Dendritic cell treated with granulocyte-macrophage colony-stimulating factor and Interleukin-4, amounts not matched to agents 40 ng/mL and 50 ng/mL, for 4 days (primary cell): ENCODE data around the gene ATP11B.

Experiments used
- H3K27ac Mint-ChIP-seq: one replicate; pipeline ENCODE4 v1.8.0; 2022; ENCODE audit warnings: mild to moderate bottlenecking, mixed read lengths
- H3K27me3 Mint-ChIP-seq: one replicate; pipeline ENCODE4 v1.8.0; 2022; ENCODE audit warnings: mild to moderate bottlenecking, mixed read lengths
- H3K36me3 Mint-ChIP-seq: one replicate; pipeline ENCODE4 v1.8.0; 2022; ENCODE audit warnings: low read depth, mixed read lengths
- H3K4me1 Mint-ChIP-seq: one replicate; pipeline ENCODE4 v1.8.0; 2022; ENCODE audit warnings: low read depth, mixed read lengths
- H3K4me3 Mint-ChIP-seq: one replicate; pipeline ENCODE4 v1.8.0; 2022; ENCODE audit warnings: mild to moderate bottlenecking, moderate library complexity, mixed read lengths
- H3K9me3 Mint-ChIP-seq: one replicate; pipeline ENCODE4 v1.8.0; 2022; ENCODE audit warnings: mixed read lengths
- intact Hi-C: fragments of 100-400 bp; cut with micrococcal nuclease; formaldehyde crosslinking; loops from one replicate; pipeline ENCODE4 v1.15.0; 2022

ATP11B gene

GRCh38 chr3:182917134-182917533 is 123.8 kb downstream of the ATP11B start:
- Mint-ChIP-seq H3K4me3 (no peak overlapping the region), H3K27me3 (no peaks in the 10 kb centered on the region), H3K36me3 (peaks cover 37% of the 10 kb centered on the region), H3K4me1 (no peaks in the 10 kb centered on the region), H3K27ac (no peak overlapping the region), H3K9me3 (no peaks in the 10 kb centered on the region)
- intact Hi-C loops, result no loop called here

- H3K36me3 Mint-ChIP-seq, result peaks cover 31% of the 10 kb centered on the region
- H3K4me1 Mint-ChIP-seq, result peaks cover 3% of the 10 kb centered on the region
- H3K4me3 Mint-ChIP-seq, result no peak overlapping the region
- H3K27me3 Mint-ChIP-seq, result no peaks in the 10 kb centered on the region
- intact Hi-C loops, result loop anchor here (10.0 kb wide), 1 partner anchor 175 kb away; the partner anchor contains the start of gene MCCC1
- no peak overlapping the region for H3K27ac Mint-ChIP-seq
- no peaks in the 10 kb centered on the region for H3K9me3 Mint-ChIP-seq
These were observed 126.6 kb downstream of the ATP11B start for GRCh38 chr3:182919866-182920357.

GRCh38 chr3:182920515-182921084 is 127.3 kb downstream of the ATP11B start:
- no peaks in the 10 kb centered on the region for H3K27me3 Mint-ChIP-seq
- intact Hi-C loops, result loop anchor here (10.0 kb wide), 1 partner anchor 174 kb away; the partner anchor contains the start of gene MCCC1
- H3K27ac Mint-ChIP-seq, result no peak overlapping the region
- peaks cover 10% of the 10 kb centered on the region for H3K4me1 Mint-ChIP-seq
- peaks cover 29% of the 10 kb centered on the region for H3K36me3 Mint-ChIP-seq
- H3K4me3 Mint-ChIP-seq, result no peak overlapping the region
- H3K9me3 Mint-ChIP-seq, result peaks cover under 1% of the 10 kb centered on the region

GRCh38 chr3:182921665-182922355 is 128.5 kb downstream of the ATP11B start:
- Mint-ChIP-seq H3K4me1 (peaks cover 17% of the 10 kb centered on the region), H3K27ac (no peak overlapping the region), H3K4me3 (no peak overlapping the region), H3K36me3 (peaks cover 36% of the 10 kb centered on the region), H3K9me3 (peaks cover 10% of the 10 kb centered on the region), H3K27me3 (no peaks in the 10 kb centered on the region)
- intact Hi-C loops, result loop anchor here (10.0 kb wide), 1 partner anchor 173 kb away; the partner anchor contains the start of gene MCCC1

GRCh38 chr3:182925330-182925943 is 132.1 kb downstream of the ATP11B start:
- Mint-ChIP-seq H3K4me1 (peaks cover 17% of the 10 kb centered on the region), H3K27me3 (no peaks in the 10 kb centered on the region), H3K9me3 (peaks cover 10% of the 10 kb centered on the region), H3K4me3 (no peak overlapping the region), H3K27ac (peak overlapping the region; percentile 45), H3K36me3 (peaks cover 34% of the 10 kb centered on the region)
- intact Hi-C loops, result loop anchor here (10.0 kb wide), 1 partner anchor 169 kb away; the partner anchor contains the start of gene MCCC1

- H3K4me3 Mint-ChIP-seq, result no peak overlapping the region
- H3K36me3 Mint-ChIP-seq, result peaks cover 32% of the 10 kb centered on the region
- no peaks in the 10 kb centered on the region for H3K27me3 Mint-ChIP-seq
- H3K9me3 Mint-ChIP-seq, result peaks cover 10% of the 10 kb centered on the region
- H3K4me1 Mint-ChIP-seq, result peaks cover 17% of the 10 kb centered on the region
- intact Hi-C loops, result loop anchor here (10.0 kb wide), 1 partner anchor 169 kb away; the partner anchor contains the start of gene MCCC1
- H3K27ac Mint-ChIP-seq, result peak overlapping the region; percentile 45
These were observed 132.6 kb downstream of the ATP11B start for GRCh38 chr3:182925944-182926337.

- Mint-ChIP-seq H3K27me3 (no peaks in the 10 kb centered on the region), H3K27ac (no peak overlapping the region), H3K4me1 (no peaks in the 10 kb centered on the region), H3K36me3 (peaks cover 42% of the 10 kb centered on the region), H3K9me3 (peaks cover 9% of the 10 kb centered on the region), H3K4me3 (no peak overlapping the region)
- intact Hi-C loops, result no loop called here
These were observed 142.5 kb downstream of the ATP11B start for GRCh38 chr3:182935803-182936202.

- H3K4me3 Mint-ChIP-seq, result no peak overlapping the region
- H3K36me3 Mint-ChIP-seq, result peaks cover 37% of the 10 kb centered on the region
- no peaks in the 10 kb centered on the region for H3K27me3 Mint-ChIP-seq
- H3K4me1 Mint-ChIP-seq, result no peaks in the 10 kb centered on the region
- H3K9me3 Mint-ChIP-seq, result peaks cover 9% of the 10 kb centered on the region
- no peak overlapping the region for H3K27ac Mint-ChIP-seq
- intact Hi-C loops, result no loop called here
These were observed 143.1 kb downstream of the ATP11B start for GRCh38 chr3:182936239-182936917.

GRCh38 chr3:182936918-182937285 is 143.6 kb downstream of the ATP11B start:
- Mint-ChIP-seq H3K9me3 (peaks cover 7% of the 10 kb centered on the region), H3K27me3 (no peaks in the 10 kb centered on the region), H3K4me3 (no peak overlapping the region), H3K36me3 (peaks cover 35% of the 10 kb centered on the region), H3K4me1 (no peaks in the 10 kb centered on the region), H3K27ac (no peak overlapping the region)
- intact Hi-C loops, result no loop called here

- intact Hi-C loops, result no loop called here
- H3K36me3 Mint-ChIP-seq, result peaks cover 29% of the 10 kb centered on the region
- no peak overlapping the region for H3K4me3 Mint-ChIP-seq
- peaks cover 1% of the 10 kb centered on the region for H3K9me3 Mint-ChIP-seq
- H3K4me1 Mint-ChIP-seq, result no peaks in the 10 kb centered on the region
- H3K27me3 Mint-ChIP-seq, result no peaks in the 10 kb centered on the region
- no peak overlapping the region for H3K27ac Mint-ChIP-seq
These were observed 144.2 kb downstream of the ATP11B start for GRCh38 chr3:182937293-182938051.

GRCh38 chr3:182940266-182940808 is 147.0 kb downstream of the ATP11B start:
- Mint-ChIP-seq H3K4me1 (no peaks in the 10 kb centered on the region), H3K9me3 (no peaks in the 10 kb centered on the region), H3K36me3 (peaks cover 36% of the 10 kb centered on the region), H3K27ac (no peak overlapping the region), H3K27me3 (no peaks in the 10 kb centered on the region), H3K4me3 (no peak overlapping the region)
- intact Hi-C loops, result no loop called here

GRCh38 chr3:182941719-182942118 is 148.4 kb downstream of the ATP11B start:
- Mint-ChIP-seq H3K9me3 (no peaks in the 10 kb centered on the region), H3K36me3 (peaks cover 50% of the 10 kb centered on the region), H3K27me3 (no peaks in the 10 kb centered on the region), H3K27ac (no peak overlapping the region), H3K4me3 (no peak overlapping the region), H3K4me1 (no peaks in the 10 kb centered on the region)
- intact Hi-C loops, result no loop called here

GRCh38 chr3:182947888-182948287 is 154.6 kb downstream of the ATP11B start:
- H3K36me3 Mint-ChIP-seq, result peaks cover 68% of the 10 kb centered on the region
- intact Hi-C loops, result no loop called here

More at GRCh38 chr3:182947888-182948287, 154.6 kb downstream of the ATP11B start:
- Mint-ChIP-seq H3K27me3 (no peaks in the 10 kb centered on the region), H3K27ac (peak overlapping the region; percentile 67), H3K4me1 (peaks cover 19% of the 10 kb centered on the region), H3K4me3 (no peak overlapping the region), H3K9me3 (no peaks in the 10 kb centered on the region)
